ENCODE measurements around the gene PTX4. TPM values are rescaled to one million over a fixed set of nuclear protein-coding genes. Genes with fewer than 3 reads are reported as not detected.

The PTX4 gene
- total RNA-seq, 1 donor from 2014 or later, result 1.0 TPM

GRCh38 chr16:1455190-1456171 is 33.3 kb downstream of the PTX4 start:
- H3K4me1 ChIP-seq (ENCODE audit: control insufficient read depth in 3 of 3, insufficient read depth in 3 of 3, low read length in 3 of 3), result no peaks in the 10 kb centered on the region
- H3K9me3 ChIP-seq (ENCODE audit: control insufficient read depth in 3 of 3, low read length in 3 of 3), result no peaks in the 10 kb centered on the region
- H3K4me3 ChIP-seq (ENCODE audit: low read length in 3 of 3), result no peak overlapping the region
- no peaks in the 10 kb centered on the region for H3K27me3 ChIP-seq (ENCODE audit: control insufficient read depth in 3 of 3, insufficient read depth in 3 of 3, low read length in 3 of 3)
- peaks cover 63 to 73% (median 69%) of the 10 kb centered on the region in 3 donors for H3K36me3 ChIP-seq (ENCODE audit: control insufficient read depth in 3 of 3, insufficient read depth in 3 of 3, low read length in 3 of 3)
- no peak overlapping the region for H3K9ac ChIP-seq (ENCODE audit: low read depth in 1 of 3, low read length in 3 of 3)
- H3K27ac ChIP-seq (ENCODE audit: low read depth, low read length), result no peak overlapping the region

- Histone ChIP-seq H3K27me3 (ENCODE audit: control insufficient read depth in 3 of 3, insufficient read depth in 3 of 3, low read length in 3 of 3) (no peaks in the 10 kb centered on the region), H3K36me3 (ENCODE audit: control insufficient read depth in 3 of 3, insufficient read depth in 3 of 3, low read length in 3 of 3) (peaks cover 55 to 74% (median 67%) of the 10 kb centered on the region in 3 donors), H3K4me1 (ENCODE audit: control insufficient read depth in 3 of 3, insufficient read depth in 3 of 3, low read length in 3 of 3) (no peaks in the 10 kb centered on the region), H3K9me3 (ENCODE audit: control insufficient read depth in 3 of 3, low read length in 3 of 3) (no peaks in the 10 kb centered on the region), H3K9ac (ENCODE audit: low read depth in 1 of 3, low read length in 3 of 3) (no peak overlapping the region), H3K4me3 (ENCODE audit: low read length in 3 of 3) (no peak overlapping the region), H3K27ac (ENCODE audit: low read depth, low read length) (no peak overlapping the region)
Observed at GRCh38 chr16:1454561-1454960, 34.2 kb downstream of the PTX4 start.

GRCh38 chr16:1453316-1453715 is 35.4 kb downstream of the PTX4 start:
- peaks cover 52 to 76% (median 68%) of the 10 kb centered on the region in 3 donors for H3K36me3 ChIP-seq (ENCODE audit: control insufficient read depth in 3 of 3, insufficient read depth in 3 of 3, low read length in 3 of 3)
- H3K4me3 ChIP-seq (ENCODE audit: low read length in 3 of 3), result no peak overlapping the region
- H3K27ac ChIP-seq (ENCODE audit: low read depth, low read length), result no peak overlapping the region
- H3K9ac ChIP-seq (ENCODE audit: low read depth in 1 of 3, low read length in 3 of 3), result no peak overlapping the region
- no peaks in the 10 kb centered on the region for H3K9me3 ChIP-seq (ENCODE audit: control insufficient read depth in 3 of 3, low read length in 3 of 3)
- H3K4me1 ChIP-seq (ENCODE audit: control insufficient read depth in 3 of 3, insufficient read depth in 3 of 3, low read length in 3 of 3), result no peaks in the 10 kb centered on the region
- H3K27me3 ChIP-seq (ENCODE audit: control insufficient read depth in 3 of 3, insufficient read depth in 3 of 3, low read length in 3 of 3), result no peaks in the 10 kb centered on the region

- Histone ChIP-seq H3K27ac (ENCODE audit: low read depth, low read length) (no peak overlapping the region), H3K4me1 (ENCODE audit: control insufficient read depth in 3 of 3, insufficient read depth in 3 of 3, low read length in 3 of 3) (no peaks in the 10 kb centered on the region), H3K9ac (ENCODE audit: low read depth in 1 of 3, low read length in 3 of 3) (no peak overlapping the region), H3K4me3 (ENCODE audit: low read length in 3 of 3) (no peak overlapping the region), H3K36me3 (ENCODE audit: control insufficient read depth in 3 of 3, insufficient read depth in 3 of 3, low read length in 3 of 3) (peaks cover 57 to 78% (median 68%) of the 10 kb centered on the region in 3 donors), H3K27me3 (ENCODE audit: control insufficient read depth in 3 of 3, insufficient read depth in 3 of 3, low read length in 3 of 3) (no peaks in the 10 kb centered on the region), H3K9me3 (ENCODE audit: control insufficient read depth in 3 of 3, low read length in 3 of 3) (no peaks in the 10 kb centered on the region)
Observed at GRCh38 chr16:1452530-1452929, 36.2 kb downstream of the PTX4 start.

GRCh38 chr16:1451702-1452392 is 36.9 kb downstream of the PTX4 start:
- no peak overlapping the region for H3K27ac ChIP-seq (ENCODE audit: low read depth, low read length)
- no peak overlapping the region for H3K9ac ChIP-seq (ENCODE audit: low read depth in 1 of 3, low read length in 3 of 3)
- no peak overlapping the region for H3K4me3 ChIP-seq (ENCODE audit: low read length in 3 of 3)
- no peaks in the 10 kb centered on the region for H3K9me3 ChIP-seq (ENCODE audit: control insufficient read depth in 3 of 3, low read length in 3 of 3)
- H3K27me3 ChIP-seq (ENCODE audit: control insufficient read depth in 3 of 3, insufficient read depth in 3 of 3, low read length in 3 of 3), result no peaks in the 10 kb centered on the region
- no peaks in the 10 kb centered on the region for H3K4me1 ChIP-seq (ENCODE audit: control insufficient read depth in 3 of 3, insufficient read depth in 3 of 3, low read length in 3 of 3)
- H3K36me3 ChIP-seq (ENCODE audit: control insufficient read depth in 3 of 3, insufficient read depth in 3 of 3, low read length in 3 of 3), result peaks cover 59 to 76% (median 65%) of the 10 kb centered on the region in 3 donors

GRCh38 chr16:1450841-1451240 is 37.9 kb downstream of the PTX4 start:
- no peaks in the 10 kb centered on the region for H3K4me1 ChIP-seq (ENCODE audit: control insufficient read depth in 3 of 3, insufficient read depth in 3 of 3, low read length in 3 of 3)
- H3K27ac ChIP-seq (ENCODE audit: low read depth, low read length), result no peak overlapping the region
- no peak overlapping the region for H3K9ac ChIP-seq (ENCODE audit: low read depth in 1 of 3, low read length in 3 of 3)
- no peaks in the 10 kb centered on the region for H3K27me3 ChIP-seq (ENCODE audit: control insufficient read depth in 3 of 3, insufficient read depth in 3 of 3, low read length in 3 of 3)
- peaks cover 62 to 78% (median 70%) of the 10 kb centered on the region in 3 donors for H3K36me3 ChIP-seq (ENCODE audit: control insufficient read depth in 3 of 3, insufficient read depth in 3 of 3, low read length in 3 of 3)
- no peak overlapping the region for H3K4me3 ChIP-seq (ENCODE audit: low read length in 3 of 3)
- H3K9me3 ChIP-seq (ENCODE audit: control insufficient read depth in 3 of 3, low read length in 3 of 3), result no peaks in the 10 kb centered on the region

- no peak overlapping the region for H3K4me3 ChIP-seq (ENCODE audit: low read length in 3 of 3)
- no peaks in the 10 kb centered on the region for H3K27me3 ChIP-seq (ENCODE audit: control insufficient read depth in 3 of 3, insufficient read depth in 3 of 3, low read length in 3 of 3)
- no peaks in the 10 kb centered on the region for H3K9me3 ChIP-seq (ENCODE audit: control insufficient read depth in 3 of 3, low read length in 3 of 3)
- no peaks in the 10 kb centered on the region for H3K4me1 ChIP-seq (ENCODE audit: control insufficient read depth in 3 of 3, insufficient read depth in 3 of 3, low read length in 3 of 3)
- H3K36me3 ChIP-seq (ENCODE audit: control insufficient read depth in 3 of 3, insufficient read depth in 3 of 3, low read length in 3 of 3), result peaks cover 56 to 74% (median 64%) of the 10 kb centered on the region in 3 donors
- H3K9ac ChIP-seq (ENCODE audit: low read depth in 1 of 3, low read length in 3 of 3), result no peak overlapping the region
- H3K27ac ChIP-seq (ENCODE audit: low read depth, low read length), result no peak overlapping the region
Observed at GRCh38 chr16:1450218-1450617, 38.5 kb downstream of the PTX4 start.

GRCh38 chr16:1449201-1449788 is 39.4 kb downstream of the PTX4 start:
- Histone ChIP-seq H3K9ac (ENCODE audit: low read depth in 1 of 3, low read length in 3 of 3) (no peak overlapping the region), H3K9me3 (ENCODE audit: control insufficient read depth in 3 of 3, low read length in 3 of 3) (no peaks in the 10 kb centered on the region), H3K4me1 (ENCODE audit: control insufficient read depth in 3 of 3, insufficient read depth in 3 of 3, low read length in 3 of 3) (no peaks in the 10 kb centered on the region), H3K4me3 (ENCODE audit: low read length in 3 of 3) (no peak overlapping the region), H3K27ac (ENCODE audit: low read depth, low read length) (no peak overlapping the region), H3K36me3 (ENCODE audit: control insufficient read depth in 3 of 3, insufficient read depth in 3 of 3, low read length in 3 of 3) (peaks cover 50 to 66% (median 56%) of the 10 kb centered on the region in 3 donors), H3K27me3 (ENCODE audit: control insufficient read depth in 3 of 3, insufficient read depth in 3 of 3, low read length in 3 of 3) (no peaks in the 10 kb centered on the region)

GRCh38 chr16:1448536-1449116 is 40.1 kb downstream of the PTX4 start:
- no peak overlapping the region for H3K27ac ChIP-seq (ENCODE audit: low read depth, low read length)
- no peaks in the 10 kb centered on the region for H3K9me3 ChIP-seq (ENCODE audit: control insufficient read depth in 3 of 3, low read length in 3 of 3)
- H3K36me3 ChIP-seq (ENCODE audit: control insufficient read depth in 3 of 3, insufficient read depth in 3 of 3, low read length in 3 of 3), result peaks cover 43 to 60% (median 49%) of the 10 kb centered on the region in 3 donors
- no peak overlapping the region for H3K4me3 ChIP-seq (ENCODE audit: low read length in 3 of 3)
- no peaks in the 10 kb centered on the region for H3K4me1 ChIP-seq (ENCODE audit: control insufficient read depth in 3 of 3, insufficient read depth in 3 of 3, low read length in 3 of 3)
- H3K27me3 ChIP-seq (ENCODE audit: control insufficient read depth in 3 of 3, insufficient read depth in 3 of 3, low read length in 3 of 3), result no peaks in the 10 kb centered on the region
- H3K9ac ChIP-seq (ENCODE audit: low read depth in 1 of 3, low read length in 3 of 3), result no peak overlapping the region

All from skeletal muscle tissue (tissue), 4 donors.